Osteoblast (primary cell): ENCODE data around the gene MSH5. TPM values are rescaled to one million over a fixed set of nuclear protein-coding genes. Genes with fewer than 3 reads are reported as not detected.

ENCODE experiments used
- DNase-seq: peaks from one replicate; pipeline ENCODE4 v3.0.0; 2011; ENCODE audit warnings: low spot score, mixed read lengths; ENCODE audit not compliant: insufficient read length; ENCODE audit errors: missing footprints
- H2AFZ ChIP-seq: 2 replicates; pipeline ENCODE4 v1.6.0; 2011; ENCODE audit warnings: mild to moderate bottlenecking, low read length
- H3K27ac ChIP-seq: 2 replicates; pipeline ENCODE4 v1.5.1; 2011; ENCODE audit warnings: mild to moderate bottlenecking, low read depth, low read length, moderate library complexity
- H3K27me3 ChIP-seq: 2 replicates; pipeline ENCODE4 v1.6.0; 2012; ENCODE audit warnings: mild to moderate bottlenecking, control low read depth, inconsistent platforms, low read length, moderate library complexity; ENCODE audit not compliant: insufficient read depth
- H3K36me3 ChIP-seq: 2 replicates; pipeline ENCODE4 v1.5.1; 2011; ENCODE audit warnings: mild to moderate bottlenecking, low read length, control low read depth, moderate library complexity; ENCODE audit not compliant: insufficient read depth
- H3K4me1 ChIP-seq: 2 replicates; pipeline ENCODE4 v1.5.1; 2011; ENCODE audit warnings: mild to moderate bottlenecking, low read length, control low read depth, moderate library complexity; ENCODE audit not compliant: insufficient read depth
- H3K4me2 ChIP-seq: 2 replicates; pipeline ENCODE4 v1.6.0; 2011; ENCODE audit warnings: mild to moderate bottlenecking, low read length; ENCODE audit not compliant: insufficient read depth
- H3K4me3 ChIP-seq: fragments of 200-600 bp; sonication (generic); 3 replicates; pipeline ENCODE4 v1.5.1; 2012; ENCODE audit warnings: mild to moderate bottlenecking, low read length, inconsistent platforms; ENCODE audit not compliant: insufficient read depth
- H3K79me2 ChIP-seq: 2 replicates; pipeline ENCODE4 v1.6.0; 2012; ENCODE audit warnings: mild to moderate bottlenecking, low read length, control low read depth, inconsistent platforms; ENCODE audit not compliant: insufficient read depth
- H3K9me3 ChIP-seq: 2 replicates; pipeline ENCODE4 v1.5.1; 2011; ENCODE audit warnings: low read depth, low read length, control low read depth
- H4K20me1 ChIP-seq: 2 replicates; pipeline ENCODE4 v1.6.0; 2012; ENCODE audit warnings: mild to moderate bottlenecking, low read length, control low read depth; ENCODE audit not compliant: insufficient read depth
- total RNA-seq: library from RNA; depleted of rRNA; stranded (reverse); fragments of >200 nt; gene quantifications from 2 replicates; pipeline ENCODE4 v1.2.3, GENCODE V29; 2012
- TF ChIP-seq, protein P1 (sequence below): IDR thresholded peaks from 2 replicates; pipeline ENCODE4 v1.5.1; 2011; ENCODE audit warnings: mild to moderate bottlenecking, low read depth, low read length, moderate library complexity; ENCODE audit errors: extremely low read depth

MSH5 gene
- total RNA-seq, 1 donor, result 13.0 TPM

DNA sequence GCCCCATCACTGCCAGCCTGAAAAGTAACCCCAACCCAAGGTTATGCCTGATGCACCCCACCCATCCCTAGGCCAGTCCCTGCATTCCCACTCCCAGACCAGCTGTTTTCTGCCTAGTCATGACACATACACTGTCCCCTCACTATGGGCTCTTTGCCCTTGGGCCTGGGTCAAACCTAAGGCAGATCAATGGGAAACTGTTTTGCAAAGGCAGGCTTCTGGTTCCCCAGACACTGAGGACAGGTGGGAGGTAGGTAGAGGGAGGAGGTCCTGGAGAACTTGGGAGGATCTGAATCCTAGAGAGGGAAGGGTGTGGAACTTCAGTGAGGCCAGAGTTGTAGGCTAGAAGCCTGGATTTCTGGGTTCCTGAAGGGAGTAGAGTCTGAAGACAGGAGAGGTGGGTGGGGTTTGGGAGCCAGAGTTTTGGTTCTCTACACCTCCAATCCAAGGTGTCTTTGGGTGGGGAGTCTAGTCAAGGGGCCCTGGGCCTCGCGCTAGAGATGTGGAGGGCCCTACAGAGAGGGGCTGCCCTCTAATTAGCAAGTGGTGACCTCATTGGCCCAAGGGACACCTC, 5.5 kb upstream of the MSH5 start:
- DNase-seq, result no peak
- TF ChIP-seq, protein P1, sequence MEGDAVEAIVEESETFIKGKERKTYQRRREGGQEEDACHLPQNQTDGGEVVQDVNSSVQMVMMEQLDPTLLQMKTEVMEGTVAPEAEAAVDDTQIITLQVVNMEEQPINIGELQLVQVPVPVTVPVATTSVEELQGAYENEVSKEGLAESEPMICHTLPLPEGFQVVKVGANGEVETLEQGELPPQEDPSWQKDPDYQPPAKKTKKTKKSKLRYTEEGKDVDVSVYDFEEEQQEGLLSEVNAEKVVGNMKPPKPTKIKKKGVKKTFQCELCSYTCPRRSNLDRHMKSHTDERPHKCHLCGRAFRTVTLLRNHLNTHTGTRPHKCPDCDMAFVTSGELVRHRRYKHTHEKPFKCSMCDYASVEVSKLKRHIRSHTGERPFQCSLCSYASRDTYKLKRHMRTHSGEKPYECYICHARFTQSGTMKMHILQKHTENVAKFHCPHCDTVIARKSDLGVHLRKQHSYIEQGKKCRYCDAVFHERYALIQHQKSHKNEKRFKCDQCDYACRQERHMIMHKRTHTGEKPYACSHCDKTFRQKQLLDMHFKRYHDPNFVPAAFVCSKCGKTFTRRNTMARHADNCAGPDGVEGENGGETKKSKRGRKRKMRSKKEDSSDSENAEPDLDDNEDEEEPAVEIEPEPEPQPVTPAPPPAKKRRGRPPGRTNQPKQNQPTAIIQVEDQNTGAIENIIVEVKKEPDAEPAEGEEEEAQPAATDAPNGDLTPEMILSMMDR, result no peak
- Histone ChIP-seq H3K4me1 (peaks cover 45% of the 10 kb centered on the region), H2AFZ (peak overlapping the region; percentile 79), H3K27me3 (no peaks in the 10 kb centered on the region), H4K20me1 (peaks cover 26% of the 10 kb centered on the region), H3K27ac (peak overlapping the region; percentile 82), H3K36me3 (peaks cover 38% of the 10 kb centered on the region), H3K79me2 (peaks cover 47% of the 10 kb centered on the region), H3K4me2 (peak overlapping the region; percentile 99), H3K9me3 (no peaks in the 10 kb centered on the region), H3K4me3 (peak overlapping the region; percentile 89)

DNA sequence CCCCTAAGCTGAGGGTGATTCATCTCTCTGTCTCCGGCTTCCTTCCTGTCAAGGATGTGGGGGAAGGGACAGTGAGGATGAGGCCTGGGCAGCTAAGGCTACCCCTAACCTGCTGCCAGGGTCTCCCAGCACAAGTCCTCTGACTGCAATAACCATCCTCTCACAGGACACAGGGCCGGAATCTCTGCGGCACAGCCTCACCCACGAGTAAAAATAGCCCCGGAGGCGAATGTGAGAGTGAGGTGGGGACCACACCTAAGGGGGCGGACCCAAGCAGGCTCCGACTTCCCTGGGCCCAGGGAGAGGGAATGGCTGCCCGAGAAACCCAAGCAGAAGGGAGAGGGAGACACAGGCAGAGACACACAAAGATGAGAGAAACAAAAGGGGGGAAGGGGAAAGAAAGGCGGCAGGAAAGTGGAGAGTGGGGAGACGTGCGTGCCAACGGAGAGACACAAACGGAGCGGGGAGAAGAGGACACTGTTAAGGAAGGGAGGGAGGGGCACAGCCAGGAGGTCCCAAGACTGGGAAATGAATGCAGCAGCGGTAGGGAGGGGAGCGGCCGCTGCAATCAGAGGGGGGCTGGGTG, 4.9 kb upstream of the MSH5 start:
- Histone ChIP-seq H3K4me2 (peak overlapping the region; percentile 99), H3K79me2 (peaks cover 48% of the 10 kb centered on the region), H3K27me3 (no peaks in the 10 kb centered on the region), H3K36me3 (peaks cover 38% of the 10 kb centered on the region), H3K4me3 (peak overlapping the region; percentile 89), H3K9me3 (no peaks in the 10 kb centered on the region), H3K4me1 (peaks cover 48% of the 10 kb centered on the region), H2AFZ (peak overlapping the region; percentile 79), H4K20me1 (peaks cover 26% of the 10 kb centered on the region), H3K27ac (peak overlapping the region; percentile 82)
- DNase-seq, result peak; percentile 94
- TF ChIP-seq, protein P1, result no peak

DNA sequence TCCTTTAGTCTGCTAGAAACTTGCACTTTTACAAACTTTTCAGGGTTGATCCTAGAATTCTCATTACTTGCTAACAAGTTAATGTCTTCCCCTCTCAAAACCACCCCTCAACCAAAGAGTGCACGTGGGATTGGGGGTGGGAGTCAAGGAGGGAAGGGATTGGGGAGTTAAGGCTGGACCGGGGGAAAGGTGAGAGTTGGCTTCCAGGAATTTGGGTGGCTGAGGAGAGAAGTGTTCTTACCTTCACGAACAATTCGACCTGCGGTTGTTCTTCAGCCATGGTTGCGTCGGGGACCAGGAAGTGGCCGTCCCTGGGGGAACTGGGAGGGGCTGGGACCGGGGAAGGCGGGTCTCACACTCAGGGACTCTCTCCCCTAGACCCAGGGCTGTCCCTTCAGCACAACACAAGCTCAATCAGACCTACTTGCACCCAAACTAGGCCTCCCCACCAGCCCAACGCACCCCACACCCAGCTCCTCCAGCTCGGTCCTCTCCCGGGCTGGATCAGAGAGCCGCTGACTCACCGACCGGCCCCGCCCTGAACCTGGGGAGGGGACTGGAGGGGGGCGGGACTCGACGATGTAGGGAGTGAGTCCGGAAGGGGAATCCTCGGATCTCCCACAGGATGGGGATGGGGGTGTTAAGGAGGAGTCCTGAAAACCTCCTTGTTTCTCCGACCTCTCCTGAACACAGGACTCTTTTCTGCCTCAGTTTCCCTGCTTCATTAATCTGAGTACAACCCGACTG, 3.6 kb upstream of the MSH5 start, which contains the start of gene CLIC1:
TSS of gene CLIC1 (minus strand) at position 510 of the 747 bp plus-strand sequence. CDS start at position 280, 230 bp downstream.
- Histone ChIP-seq H3K79me2 (peaks cover 56% of the 10 kb centered on the region), H3K9me3 (no peaks in the 10 kb centered on the region), H3K27me3 (no peaks in the 10 kb centered on the region), H3K4me3 (peak within 1 kb of the TSS; percentile 89), H3K4me1 (peaks cover 47% of the 10 kb centered on the region), H4K20me1 (peaks cover 21% of the 10 kb centered on the region), H3K4me2 (peak within 1 kb of the TSS; percentile 99), H3K36me3 (peaks cover 34% of the 10 kb centered on the region), H3K27ac (peak within 1 kb of the TSS; percentile 82), H2AFZ (peak within 1 kb of the TSS; percentile 82)
- TF ChIP-seq, protein P1, result no peak
- peak; percentile 98 for DNase-seq
